Panc1 (cell line): ENCODE results near the gene PAPSS1. TPM values are rescaled to one million over a fixed set of nuclear protein-coding genes. Genes with fewer than 3 reads are reported as not detected.

Experiments
- ATAC-seq: fragments of 200-7000 bp; cut with Tn5 transposase; 2 replicates; pipeline ENCODE4 v1.9.1; 2020; ENCODE audit warnings: mild to moderate bottlenecking, moderate library complexity
- BruUV-seq: library from RNA; stranded (reverse); fragments of 400-500 nt; replicated peaks from 2 replicates; lab custom pipeline; 2021; lab: Mats Ljungman, UMichigan
- CTCF ChIA-PET: fragments of 300-600 bp; sonication (Branson Sonifier 250); formaldehyde crosslinking; loops from one replicate; lab custom pipeline; 2022; ENCODE audit warnings: antibody characterized with exemption; lab: Charles Lee
- POLR2A ChIA-PET: fragments of 300-600 bp; sonication (Branson Sonifier 250); formaldehyde crosslinking; loops from one replicate; lab custom pipeline; 2022; ENCODE audit warnings: antibody characterized with exemption; lab: Charles Lee
- DNase-seq: peaks from one replicate; pipeline ENCODE4 v3.0.0-alpha.2; 2010; ENCODE audit warnings: low read depth, low spot score
- H3K27ac ChIP-seq: 2 replicates; pipeline ENCODE4 v1.5.1; 2011; ENCODE audit warnings: mild to moderate bottlenecking, low read length, inconsistent platforms
- H3K27me3 ChIP-seq: fragments of 200-500 bp; sonication (Bioruptor generic); 2 replicates; pipeline ENCODE4 v1.6.0; 2014; ENCODE audit warnings: low read length, inconsistent platforms; ENCODE audit not compliant: control insufficient read depth, insufficient read depth
- H3K36me3 ChIP-seq: fragments of 200-500 bp; sonication (Bioruptor generic); 2 replicates; pipeline ENCODE4 v1.5.1; 2014; ENCODE audit warnings: inconsistent platforms, mild to moderate bottlenecking, low read length, moderate library complexity; ENCODE audit not compliant: control insufficient read depth, insufficient read depth
- H3K4me1 ChIP-seq: 2 replicates; pipeline ENCODE4 v1.5.1; 2011; ENCODE audit warnings: inconsistent platforms, mild to moderate bottlenecking, low read length, moderate library complexity; ENCODE audit not compliant: control insufficient read depth, insufficient read depth
- H3K4me3 ChIP-seq, 2 experiments: 2 replicates each; pipeline ENCODE4 v1.5.1; 2011 to 2012; ENCODE audit warnings: low read depth in 2 of 2, low read length in 2 of 2, mild to moderate bottlenecking in 2 of 2, inconsistent platforms in 1 of 2, moderate library complexity in 1 of 2
- H3K9me3 ChIP-seq: fragments of 200-500 bp; sonication (Bioruptor generic); 2 replicates; pipeline ENCODE4 v1.5.1; 2014; ENCODE audit warnings: low read depth, mild to moderate bottlenecking, inconsistent platforms, low read length, moderate library complexity; ENCODE audit not compliant: control insufficient read depth, insufficient read depth
- CTCF ChIP-seq: fragments of 450-650 bp; IDR thresholded peaks from 2 replicates; pipeline ENCODE4 v1.5.1; 2017; ENCODE audit warnings: mild to moderate bottlenecking
- POLR2AphosphoS5 ChIP-seq: IDR thresholded peaks from 2 replicates; pipeline ENCODE4 v1.6.1; 2012; ENCODE audit warnings: mild to moderate bottlenecking, low read depth, low read length, moderate library complexity
- REST ChIP-seq, 2 experiments: IDR thresholded peaks; 2 replicates each; pipeline ENCODE4 v1.6.1; 2011 to 2012; ENCODE audit warnings: low read depth in 2 of 2, control low read depth in 1 of 2, low read length in 1 of 2, mild to moderate bottlenecking in 1 of 2, moderate library complexity in 1 of 2; ENCODE audit not compliant: insufficient read depth in 1 of 2
- SIN3A ChIP-seq: IDR thresholded peaks from 2 replicates; pipeline ENCODE4 v1.6.1; 2012; ENCODE audit warnings: low read depth, mild to moderate bottlenecking, low read length, moderate library complexity, borderline replicate concordance; ENCODE audit not compliant: insufficient read depth
- TCF7L2 ChIP-seq: IDR thresholded peaks from 2 replicates; pipeline ENCODE4 v1.6.1; 2011; ENCODE audit warnings: mild to moderate bottlenecking, low read depth, low read length, inconsistent platforms
- in situ Hi-C: cut with HindIII; loops from 2 replicates; pipeline ENCODE4 v1.10.0; 2016; ENCODE audit warnings: low sequenced_read_pairs, low pct_unique_long_range_greater_than_20kb
- intact Hi-C: fragments of 100-400 bp; cut with micrococcal nuclease; formaldehyde crosslinking; loops from one replicate; pipeline ENCODE4 v1.10.0; 2022; ENCODE audit not compliant: unreplicated experiment
- total RNA-seq: library from RNA; stranded (reverse); gene quantifications from one replicate; pipeline ENCODE4 v1.2.1, GENCODE V29; 2021; ENCODE audit not compliant: unreplicated experiment

Gene PAPSS1
- total RNA-seq, 1 experiment from 2014 or later = 28.1 TPM

GRCh38 chr4:107744532-107744931, 24.5 kb upstream of the PAPSS1 start:
- H3K4me3 ChIP-seq = no peak overlapping the region
- intact Hi-C loops = no loop called here
- H3K9me3 ChIP-seq = no peaks in the 10 kb centered on the region
- H3K27ac ChIP-seq = no peak overlapping the region
- peaks cover 2% of the 10 kb centered on the region; the same call in 1 of the 2 replicates for H3K27me3 ChIP-seq
- H3K36me3 ChIP-seq = no peaks in the 10 kb centered on the region; the same call in 1 of the 2 replicates
- ChIA-PET POLR2A (no interaction called here), CTCF (no interaction called here)
- no peaks in the 10 kb centered on the region for H3K4me1 ChIP-seq
- no peak for ATAC-seq
- TF ChIP-seq POLR2AphosphoS5 (no peak), CTCF (no peak), REST (IDR thresholded peaks at IDR 0.05; ENCODE audit: insufficient read depth in 1 of 2, low read depth in 2 of 2, low read length in 1 of 2) (no peak), TCF7L2 (no peak), SIN3A (no peak)
- no TSS peak for BruUV-seq
- in situ Hi-C loops = no loop called here
- DNase-seq = no peak

DNA sequence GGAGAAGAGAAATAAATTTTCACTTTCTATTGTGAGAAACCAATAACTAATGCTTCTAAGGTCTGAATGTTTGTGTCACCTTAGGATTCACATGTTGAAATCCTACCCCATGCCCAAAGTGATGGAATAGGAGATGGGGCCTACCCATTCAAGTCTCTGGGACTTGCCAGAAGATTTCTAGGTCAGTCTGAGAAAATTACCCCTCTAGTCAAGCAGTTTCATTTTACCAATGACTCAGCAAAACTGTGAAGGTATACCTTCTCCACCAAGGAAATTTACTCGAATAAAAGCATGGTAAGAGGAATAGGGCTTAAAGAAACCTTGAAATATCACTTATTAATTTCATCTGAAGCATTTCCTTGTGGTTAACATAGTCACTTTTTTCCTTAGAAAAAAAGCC, 23.5 kb upstream of the PAPSS1 start:
- intact Hi-C loops (no loop called here), in situ Hi-C loops (no loop called here)
- H3K4me1 ChIP-seq = no peaks in the 10 kb centered on the region
- ATAC-seq (no peak), DNase-seq (no peak)
- ChIA-PET POLR2A (no interaction called here), CTCF (no interaction called here)
- H3K27me3 ChIP-seq = no peaks in the 10 kb centered on the region; the same call in 1 of the 2 replicates
- no peaks in the 10 kb centered on the region for H3K36me3 ChIP-seq
- no TSS peak for BruUV-seq
- TF ChIP-seq SIN3A (no peak), POLR2AphosphoS5 (no peak), TCF7L2 (no peak), REST (IDR thresholded peaks at IDR 0.05; ENCODE audit: insufficient read depth in 1 of 2, low read depth in 2 of 2, low read length in 1 of 2) (no peak), CTCF (no peak)
- no peak overlapping the region for H3K4me3 ChIP-seq
- H3K27ac ChIP-seq = no peak overlapping the region
- no peaks in the 10 kb centered on the region for H3K9me3 ChIP-seq
